ENCODE data around the gene FGFBP3. TPM values are rescaled to one million over a fixed set of nuclear protein-coding genes. Genes with fewer than 3 reads are reported as not detected.

The FGFBP3 gene
- total and polyA plus RNA-seq, 2 donors (not counting 1 experiment from before 2014, with no cell fraction given), result 0.58 to 3.4 TPM

- H2AFZ ChIP-seq (ENCODE audit: insufficient read depth, low read depth, low read length, poor library complexity, severe bottlenecking), result peak overlapping the region; percentile 72
- no peaks in the 10 kb centered on the region for H3K79me2 ChIP-seq (ENCODE audit: control insufficient read depth, insufficient read depth, low read length)
- TF ChIP-seq EZH2 (IDR thresholded peaks at IDR 0.05; ENCODE audit: borderline replicate concordance, insufficient read depth, low read depth, low read length, poor library complexity, severe bottlenecking), result no peak
- TF ChIP-seq, protein P1, sequence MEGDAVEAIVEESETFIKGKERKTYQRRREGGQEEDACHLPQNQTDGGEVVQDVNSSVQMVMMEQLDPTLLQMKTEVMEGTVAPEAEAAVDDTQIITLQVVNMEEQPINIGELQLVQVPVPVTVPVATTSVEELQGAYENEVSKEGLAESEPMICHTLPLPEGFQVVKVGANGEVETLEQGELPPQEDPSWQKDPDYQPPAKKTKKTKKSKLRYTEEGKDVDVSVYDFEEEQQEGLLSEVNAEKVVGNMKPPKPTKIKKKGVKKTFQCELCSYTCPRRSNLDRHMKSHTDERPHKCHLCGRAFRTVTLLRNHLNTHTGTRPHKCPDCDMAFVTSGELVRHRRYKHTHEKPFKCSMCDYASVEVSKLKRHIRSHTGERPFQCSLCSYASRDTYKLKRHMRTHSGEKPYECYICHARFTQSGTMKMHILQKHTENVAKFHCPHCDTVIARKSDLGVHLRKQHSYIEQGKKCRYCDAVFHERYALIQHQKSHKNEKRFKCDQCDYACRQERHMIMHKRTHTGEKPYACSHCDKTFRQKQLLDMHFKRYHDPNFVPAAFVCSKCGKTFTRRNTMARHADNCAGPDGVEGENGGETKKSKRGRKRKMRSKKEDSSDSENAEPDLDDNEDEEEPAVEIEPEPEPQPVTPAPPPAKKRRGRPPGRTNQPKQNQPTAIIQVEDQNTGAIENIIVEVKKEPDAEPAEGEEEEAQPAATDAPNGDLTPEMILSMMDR (IDR thresholded peaks at IDR 0.05), result no peak
- intact Hi-C loops (cut with micrococcal nuclease), result no loop called here
- peaks cover 3 to 7% of the 10 kb centered on the region in 2 donors for H3K4me1 ChIP-seq (ENCODE audit: control insufficient read depth in 2 of 2, insufficient read depth in 2 of 2, low read length in 2 of 2)
- H3K4me3 ChIP-seq (ENCODE audit: control extremely low read depth in 1 of 5, extremely low read depth in 1 of 5, insufficient read depth in 1 of 5, low read depth in 2 of 5, low read length in 4 of 5), result peak overlapping the region; percentile 39 to 92 (median 67)
- H3K27me3 ChIP-seq (replicated peaks in 1 of 4; ENCODE audit: control extremely low read depth in 1 of 4, control insufficient read depth in 3 of 4, insufficient read depth in 4 of 4, low read length in 3 of 4), result peaks cover 0 to 16% (median 2%) of the 10 kb centered on the region in 4 experiments
- Mint-ChIP-seq H3K9me3 (ENCODE audit: insufficient read depth) (no peaks in the 10 kb centered on the region), H3K27me3 (peaks cover 36% of the 10 kb centered on the region), H3K4me3 (peak overlapping the region; percentile 87), H3K4me1 (peaks cover 14% of the 10 kb centered on the region), H3K27ac (no peak overlapping the region)
- ChIA-PET CTCF (interaction anchor here (0.9 to 1.2 kb wide), 3 partner anchors 21 to 128 kb away, joined by 3 to 7 read pairs (median 3); no protein-coding TSS in a partner anchor), POLR2A (no interaction called here)
- no peaks in the 10 kb centered on the region for H4K20me1 ChIP-seq (ENCODE audit: control insufficient read depth, insufficient read depth, low read length, poor library complexity, severe bottlenecking)
- ATAC-seq (ENCODE audit: low read depth) (peak; percentile 45), DNase-seq (peak; percentile 44)
- H3K9ac ChIP-seq (ENCODE audit: low read length), result peak overlapping the region; percentile 76
- 1% methylated on average over 45 of the region's 59 CpGs for WGBS (ENCODE audit: insufficient coverage)
- no peaks in the 10 kb centered on the region for H3K36me3 ChIP-seq (replicated peaks in 1 of 2; ENCODE audit: control extremely low read depth in 1 of 2, control insufficient read depth in 1 of 2, extremely low read depth in 1 of 2, insufficient read depth in 2 of 2, low read length in 1 of 2)
- H3K9me3 ChIP-seq (ENCODE audit: control extremely low read depth in 1 of 3, control insufficient read depth in 2 of 3, insufficient read depth in 1 of 3, low read length in 2 of 3), result peaks cover 0 to 4% (median 0%) of the 10 kb centered on the region in 3 donors
- H3K4me2 ChIP-seq (replicated peaks; ENCODE audit: low read depth, low read length, poor library complexity, severe bottlenecking), result peak overlapping the region; percentile 94
- H3K27ac ChIP-seq (ENCODE audit: low read length in 2 of 2), result no peak overlapping the region
Observed at GRCh38 chr10:91887272-91888076, 21.8 kb downstream of the FGFBP3 start.

DNA sequence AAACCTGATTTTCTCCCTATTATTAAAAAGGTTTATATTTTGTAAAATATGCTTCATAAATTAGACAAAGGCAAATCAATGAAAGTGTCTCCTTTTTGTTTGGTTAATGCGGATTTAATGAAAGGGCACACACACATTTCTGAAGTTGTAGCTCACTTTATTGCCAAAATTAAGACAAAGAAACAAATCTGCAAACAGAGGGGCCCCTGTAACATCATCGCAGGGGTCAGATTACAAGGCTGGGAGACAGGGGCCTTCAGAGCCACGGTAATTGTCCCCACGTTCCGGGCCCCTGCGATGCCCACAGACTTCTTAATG is 22.4 kb downstream of the FGFBP3 start:
- H3K9ac ChIP-seq (ENCODE audit: low read length), result peak overlapping the region; percentile 76
- ATAC-seq (ENCODE audit: low read depth), result no peak
- H3K36me3 ChIP-seq (replicated peaks in 1 of 2; ENCODE audit: control extremely low read depth in 1 of 2, control insufficient read depth in 1 of 2, extremely low read depth in 1 of 2, insufficient read depth in 2 of 2, low read length in 1 of 2), result no peaks in the 10 kb centered on the region
- H3K9me3 ChIP-seq (ENCODE audit: control extremely low read depth in 1 of 3, control insufficient read depth in 2 of 3, insufficient read depth in 1 of 3, low read length in 2 of 3), result peaks cover 0 to 5% (median 0%) of the 10 kb centered on the region in 3 donors
- Mint-ChIP-seq H3K9me3 (ENCODE audit: insufficient read depth) (no peaks in the 10 kb centered on the region), H3K27ac (no peak overlapping the region), H3K4me3 (peak overlapping the region; percentile 87), H3K27me3 (peaks cover 36% of the 10 kb centered on the region), H3K4me1 (peaks cover 14% of the 10 kb centered on the region)
- H4K20me1 ChIP-seq (ENCODE audit: control insufficient read depth, insufficient read depth, low read length, poor library complexity, severe bottlenecking), result no peaks in the 10 kb centered on the region
- WGBS (ENCODE audit: insufficient coverage), result 17% methylated on average over 5 of the region's 6 CpGs
- H3K4me1 ChIP-seq (ENCODE audit: control insufficient read depth in 2 of 2, insufficient read depth in 2 of 2, low read length in 2 of 2), result peaks cover 3 to 7% of the 10 kb centered on the region in 2 donors
- POLR2A ChIA-PET, result no interaction called here
- CTCF ChIA-PET, result interaction anchor here (0.9 to 1.2 kb wide), 3 partner anchors 21 to 128 kb away, joined by 3 to 7 read pairs (median 3); no protein-coding TSS in a partner anchor
- no peaks in the 10 kb centered on the region for H3K79me2 ChIP-seq (ENCODE audit: control insufficient read depth, insufficient read depth, low read length)
- peak overlapping the region; percentile 72 for H2AFZ ChIP-seq (ENCODE audit: insufficient read depth, low read depth, low read length, poor library complexity, severe bottlenecking)
- H3K27me3 ChIP-seq (replicated peaks in 1 of 4; ENCODE audit: control extremely low read depth in 1 of 4, control insufficient read depth in 3 of 4, insufficient read depth in 4 of 4, low read length in 3 of 4), result peaks cover 0 to 16% (median 2%) of the 10 kb centered on the region in 4 experiments
- peak overlapping the region; percentile 94 for H3K4me2 ChIP-seq (replicated peaks; ENCODE audit: low read depth, low read length, poor library complexity, severe bottlenecking)
- no peak overlapping the region for H3K27ac ChIP-seq (ENCODE audit: low read length in 2 of 2)
- DNase-seq, result no peak
- no peak for TF ChIP-seq EZH2 (IDR thresholded peaks at IDR 0.05; ENCODE audit: borderline replicate concordance, insufficient read depth, low read depth, low read length, poor library complexity, severe bottlenecking)
- TF ChIP-seq, protein P1 (IDR thresholded peaks at IDR 0.05), result no peak
- intact Hi-C loops (cut with micrococcal nuclease), result no loop called here
- peak overlapping the region in 4 of 5 experiments; percentile 39 to 92 (median 60) for H3K4me3 ChIP-seq (ENCODE audit: control extremely low read depth in 1 of 5, extremely low read depth in 1 of 5, insufficient read depth in 1 of 5, low read depth in 2 of 5, low read length in 4 of 5)
